ENCODE results near the gene PDE4B.

GRCh38 chr1:66365635-66366034 lies 572.9 kb downstream of the PDE4B start:
- TF ChIP-seq CTCF (IDR thresholded peaks at IDR 0.05) (no peak), POLR2A (IDR thresholded peaks at IDR 0.05) (no peak)

Measured in vagina (tissue), 2 donors.